Measurements from ENCODE around the gene MED22. TPM values are rescaled to one million over a fixed set of nuclear protein-coding genes. Genes with fewer than 3 reads are reported as not detected.

Gene MED22
- total RNA-seq, 1 experiment from 2014 or later = 18.6 TPM

DNA sequence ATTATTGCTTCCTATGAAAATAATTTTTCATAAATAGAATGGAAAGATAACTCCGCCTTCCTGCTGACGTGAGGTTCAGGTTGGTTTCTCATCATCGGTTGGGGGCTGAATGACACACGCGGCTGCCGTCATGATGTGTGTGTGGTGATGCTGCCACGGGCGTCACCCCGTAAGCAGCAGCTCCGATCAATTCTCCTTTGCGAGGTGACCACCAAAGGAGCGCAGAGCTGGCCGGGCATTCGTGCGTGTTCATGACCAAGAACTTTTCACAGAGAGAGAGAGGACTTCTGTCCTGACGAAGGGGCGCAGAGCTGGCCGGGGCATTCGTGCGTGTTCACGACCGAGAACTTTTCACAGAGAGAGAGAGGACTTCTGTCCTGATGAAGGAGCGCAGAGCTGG, 42.2 kb downstream of the MED22 start:
- Histone ChIP-seq H3K9me3 (ENCODE audit: control insufficient read depth in 1 of 2, insufficient read depth in 1 of 2, low read depth in 1 of 2, low read length in 2 of 2) (peaks cover 0 to 3% of the 10 kb centered on the region in 2 experiments; a peak in 1 of 4 replicates), H3K36me3 (ENCODE audit: control insufficient read depth in 1 of 2, insufficient read depth in 2 of 2, low read length in 2 of 2) (no peaks in the 10 kb centered on the region), H4K20me1 (ENCODE audit: insufficient read depth) (no peaks in the 10 kb centered on the region), H3K79me2 (ENCODE audit: insufficient read depth, low read length) (no peaks in the 10 kb centered on the region), H3K27ac (ENCODE audit: low read depth, low read length) (no peak overlapping the region), H3K27me3 (ENCODE audit: insufficient read depth, low read length) (0 out of 2 replicates have a peak, but pooled peaks cover 3% of the 10 kb centered on the region), H3K4me2 (ENCODE audit: low read length) (no peak overlapping the region), H3K9ac (ENCODE audit: low read length) (no peak overlapping the region), H2AFZ (ENCODE audit: low read depth, low read length, poor library complexity, severe bottlenecking) (no peak overlapping the region), H3K4me1 (ENCODE audit: control insufficient read depth in 1 of 2, insufficient read depth in 2 of 2, low read length in 2 of 2) (no peaks in the 10 kb centered on the region), H3K4me3 (replicated peaks in 1 of 2; ENCODE audit: low read depth in 1 of 2, low read length in 2 of 2) (no peak overlapping the region), H3K9me2 (ENCODE audit: insufficient read depth) (no peaks in the 10 kb centered on the region)
- intact Hi-C loops (cut with micrococcal nuclease) = no loop called here
- POLR2A ChIA-PET = no interaction called here
- ATAC-seq (no peak), DNase-seq (ENCODE audit: low read depth, low spot score) (no peak)
- RAD21 ChIA-PET (ENCODE audit: low non-redundant PET in 1 of 2, low total read pairs in 2 of 2, uncharacterized antibody in 2 of 2, unreplicated experiment in 2 of 2) = no interaction called here
- TF ChIP-seq SP1 (IDR thresholded peaks at IDR 0.05; ENCODE audit: low read depth) = no peak
- CTCF ChIA-PET = no interaction called here
- BruUV-seq (replicated peaks) = no TSS peak

DNA sequence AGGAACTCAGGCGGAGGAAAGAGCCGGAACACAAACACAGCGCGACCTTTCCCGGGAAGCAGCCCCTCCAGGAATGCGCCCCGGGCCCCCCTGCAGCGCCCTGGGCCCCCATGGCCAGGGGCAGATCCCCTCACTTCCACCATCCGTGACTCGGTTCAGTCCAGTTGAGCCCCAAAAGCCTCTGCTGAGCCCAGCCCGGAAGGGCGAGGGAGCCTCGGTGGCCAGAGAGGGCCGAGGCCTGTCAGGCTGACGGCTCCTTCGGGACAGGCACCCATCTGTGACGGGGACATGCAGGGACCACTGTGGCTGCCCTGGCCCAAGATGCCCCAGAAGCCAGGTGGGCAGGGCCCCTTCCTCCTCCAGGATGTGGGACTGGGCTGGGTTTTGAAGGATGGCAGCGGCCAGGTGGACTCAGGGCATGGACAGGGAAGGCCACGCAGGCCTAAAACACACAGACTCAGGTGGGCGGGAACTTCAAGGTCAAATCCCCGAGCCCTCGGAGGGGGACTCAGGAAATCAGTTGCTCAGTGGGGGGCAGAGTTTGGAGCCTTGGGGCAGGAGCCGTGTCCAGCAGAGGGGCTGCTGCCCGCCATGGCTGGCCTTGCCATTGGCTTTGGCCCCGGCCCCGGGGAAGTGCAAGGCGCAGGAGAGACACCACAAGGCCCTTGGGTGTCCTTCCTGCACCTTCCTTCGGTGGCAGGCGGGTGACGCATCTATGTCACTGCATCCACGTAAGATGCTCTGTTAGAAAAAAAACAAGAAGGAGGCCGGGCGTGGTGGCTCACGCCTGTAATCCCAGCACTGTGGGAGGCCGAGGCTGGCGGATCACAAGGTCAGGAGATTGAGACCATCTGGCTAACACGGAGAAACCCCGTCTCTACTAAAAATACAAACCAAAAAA, 43.2 kb downstream of the MED22 start:
- ChIA-PET CTCF (no interaction called here), RAD21 (ENCODE audit: low non-redundant PET in 1 of 2, low total read pairs in 2 of 2, uncharacterized antibody in 2 of 2, unreplicated experiment in 2 of 2) (no interaction called here), POLR2A (no interaction called here)
- H3K79me2 ChIP-seq (ENCODE audit: insufficient read depth, low read length) = no peaks in the 10 kb centered on the region
- ATAC-seq (no peak), DNase-seq (ENCODE audit: low read depth, low spot score) (no peak)
- no peaks in the 10 kb centered on the region for H4K20me1 ChIP-seq (ENCODE audit: insufficient read depth)
- H3K9ac ChIP-seq (ENCODE audit: low read length) = no peak overlapping the region
- H3K27me3 ChIP-seq (ENCODE audit: insufficient read depth, low read length) = 0 out of 2 replicates have a peak, but pooled peaks cover 3% of the 10 kb centered on the region
- no peak overlapping the region for H2AFZ ChIP-seq (ENCODE audit: low read depth, low read length, poor library complexity, severe bottlenecking)
- no TSS peak for BruUV-seq (replicated peaks)
- no peak for TF ChIP-seq ZNF274 (IDR thresholded peaks at IDR 0.05; ENCODE audit: low read depth, low read length)
- TF ChIP-seq, protein P1, sequence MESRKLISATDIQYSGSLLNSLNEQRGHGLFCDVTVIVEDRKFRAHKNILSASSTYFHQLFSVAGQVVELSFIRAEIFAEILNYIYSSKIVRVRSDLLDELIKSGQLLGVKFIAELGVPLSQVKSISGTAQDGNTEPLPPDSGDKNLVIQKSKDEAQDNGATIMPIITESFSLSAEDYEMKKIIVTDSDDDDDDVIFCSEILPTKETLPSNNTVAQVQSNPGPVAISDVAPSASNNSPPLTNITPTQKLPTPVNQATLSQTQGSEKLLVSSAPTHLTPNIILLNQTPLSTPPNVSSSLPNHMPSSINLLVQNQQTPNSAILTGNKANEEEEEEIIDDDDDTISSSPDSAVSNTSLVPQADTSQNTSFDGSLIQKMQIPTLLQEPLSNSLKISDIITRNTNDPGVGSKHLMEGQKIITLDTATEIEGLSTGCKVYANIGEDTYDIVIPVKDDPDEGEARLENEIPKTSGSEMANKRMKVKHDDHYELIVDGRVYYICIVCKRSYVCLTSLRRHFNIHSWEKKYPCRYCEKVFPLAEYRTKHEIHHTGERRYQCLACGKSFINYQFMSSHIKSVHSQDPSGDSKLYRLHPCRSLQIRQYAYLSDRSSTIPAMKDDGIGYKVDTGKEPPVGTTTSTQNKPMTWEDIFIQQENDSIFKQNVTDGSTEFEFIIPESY (IDR thresholded peaks at IDR 0.05; ENCODE audit: extremely low read depth, insufficient replicate concordance, low read length) = no peak
- TF ChIP-seq POLR2AphosphoS5 (IDR thresholded peaks at IDR 0.05; ENCODE audit: low read depth, low read length) = no peak
- TF ChIP-seq SP1 (IDR thresholded peaks at IDR 0.05; ENCODE audit: low read depth) = no peak
- TF ChIP-seq RAD21 (IDR thresholded peaks at IDR 0.05; ENCODE audit: low read depth) = no peak
- H3K4me1 ChIP-seq (ENCODE audit: control insufficient read depth in 1 of 2, insufficient read depth in 2 of 2, low read length in 2 of 2) = no peaks in the 10 kb centered on the region
- no peaks in the 10 kb centered on the region for H3K36me3 ChIP-seq (ENCODE audit: control insufficient read depth in 1 of 2, insufficient read depth in 2 of 2, low read length in 2 of 2)
- intact Hi-C loops (cut with micrococcal nuclease) = no loop called here
- no peaks in the 10 kb centered on the region for H3K9me2 ChIP-seq (ENCODE audit: insufficient read depth)
- H3K9me3 ChIP-seq (ENCODE audit: control insufficient read depth in 1 of 2, insufficient read depth in 1 of 2, low read depth in 1 of 2, low read length in 2 of 2) = peaks cover 0 to 3% of the 10 kb centered on the region in 2 experiments; a peak in 1 of 4 replicates
- no peak overlapping the region for H3K4me2 ChIP-seq (ENCODE audit: low read length)
- no peak overlapping the region for H3K27ac ChIP-seq (ENCODE audit: low read depth, low read length)
- no peak overlapping the region for H3K4me3 ChIP-seq (replicated peaks in 1 of 2; ENCODE audit: low read depth in 1 of 2, low read length in 2 of 2)
